GM11168 (cell line): ENCODE results near the gene PPP2R2C.

Experiments used
- in situ Hi-C: fragments of 300-500 bp; cut with MboI; formaldehyde crosslinking; loops from one replicate; pipeline ENCODE4 v1.12.0; 2022; ENCODE audit warnings: low sequenced_read_pairs; ENCODE audit not compliant: unreplicated experiment

PPP2R2C gene

DNA sequence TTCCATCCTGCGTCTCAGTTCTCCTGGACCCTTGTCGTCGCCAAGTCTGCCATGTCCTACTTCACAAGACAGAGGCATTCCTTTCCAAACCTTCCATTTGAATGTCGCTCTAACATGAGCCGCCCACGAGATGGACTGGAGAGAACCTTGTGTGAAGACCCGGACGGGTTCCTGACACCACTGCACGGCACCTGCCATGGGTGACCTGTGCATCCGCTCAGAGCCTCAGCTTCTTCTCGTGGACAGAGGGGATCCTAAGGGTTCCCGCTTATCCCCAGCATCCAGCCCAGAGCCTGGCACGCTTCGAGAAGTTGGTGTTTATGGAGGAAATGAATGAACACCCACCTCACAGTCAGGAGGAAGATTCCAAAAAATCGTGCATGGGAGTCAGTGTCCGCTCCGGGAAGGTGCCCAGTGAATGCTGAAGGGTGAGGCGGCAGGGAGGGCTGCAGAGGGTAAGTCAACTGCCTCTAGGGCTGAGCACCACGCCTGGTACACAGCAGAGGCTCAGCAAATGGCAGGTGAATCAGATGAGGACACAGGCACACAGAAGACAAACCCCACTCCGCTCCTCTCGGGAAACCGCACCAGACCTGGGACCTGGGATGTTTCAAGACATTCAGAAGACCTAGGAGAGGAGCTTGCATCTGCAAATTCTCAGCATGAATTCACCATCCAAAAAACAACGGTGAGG is 150.2 kb downstream of the PPP2R2C start:
- in situ Hi-C loops = no loop called here

DNA sequence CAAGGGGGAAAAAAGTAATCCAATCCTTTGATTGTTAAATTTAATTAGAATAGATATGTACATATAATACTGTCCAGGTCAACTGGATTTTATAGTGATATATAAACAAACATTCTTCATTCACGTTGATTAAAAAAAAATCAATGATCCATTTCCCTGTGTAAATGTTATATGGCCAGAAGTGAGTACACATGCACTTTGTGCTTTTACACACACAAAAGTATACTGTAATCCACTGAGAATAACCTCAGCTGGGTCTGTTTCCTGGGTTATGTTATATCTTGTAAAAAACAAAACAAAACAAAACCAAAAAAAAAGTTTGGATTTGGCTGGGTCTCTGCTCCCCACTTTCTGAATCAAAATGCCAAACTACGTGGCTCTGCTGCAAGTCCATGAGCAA is 151.1 kb downstream of the PPP2R2C start:
- in situ Hi-C loops = no loop called here

DNA sequence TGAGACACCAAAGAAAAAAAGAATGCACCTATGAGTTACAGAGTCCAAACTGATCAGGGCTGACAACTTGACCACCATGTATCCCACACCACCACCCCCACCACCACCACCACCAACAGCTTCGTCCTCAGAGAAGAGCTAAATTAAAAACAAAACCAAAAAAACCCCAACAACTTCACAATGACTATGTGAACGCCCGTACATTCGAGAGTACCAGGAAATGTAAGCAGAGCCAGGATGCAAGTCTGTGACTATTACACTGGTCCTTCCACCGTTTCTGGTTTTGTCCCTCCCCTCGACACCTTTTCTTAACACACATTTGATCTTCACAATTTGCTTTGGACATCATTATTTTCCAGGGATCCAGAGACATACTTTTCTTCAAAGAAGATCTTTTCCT is 151.8 kb downstream of the PPP2R2C start:
- in situ Hi-C loops = no loop called here

DNA sequence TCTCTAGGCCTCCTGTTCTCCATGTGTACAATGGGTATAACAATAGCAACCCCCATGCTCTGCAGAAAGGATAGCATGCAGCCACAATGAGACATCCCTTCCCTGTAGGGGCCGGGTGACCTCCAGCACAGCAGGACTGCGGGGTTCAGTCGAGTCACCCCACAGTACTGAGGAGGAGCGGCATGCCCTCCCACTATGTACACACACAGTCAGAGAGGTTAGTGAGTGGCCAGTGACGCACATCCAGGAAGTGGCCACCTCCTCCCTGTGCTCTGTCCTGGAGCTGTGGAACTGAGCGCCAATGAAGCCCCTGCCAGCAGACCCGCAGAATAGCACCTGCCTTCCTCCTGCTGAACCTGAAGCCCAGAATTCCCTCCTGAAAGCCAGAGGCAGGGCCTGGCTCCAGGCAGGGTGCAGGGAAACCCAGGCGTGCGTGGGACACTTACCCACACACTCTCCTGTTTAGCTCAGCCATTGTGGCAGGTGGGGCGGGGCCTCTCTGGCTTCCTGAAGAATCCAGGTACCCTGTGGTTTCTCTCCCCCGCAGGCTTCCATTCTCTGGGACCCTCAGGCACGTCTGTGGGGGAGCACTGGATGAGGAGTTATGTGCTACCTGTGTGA is 152.8 kb downstream of the PPP2R2C start:
- in situ Hi-C loops = no loop called here

DNA sequence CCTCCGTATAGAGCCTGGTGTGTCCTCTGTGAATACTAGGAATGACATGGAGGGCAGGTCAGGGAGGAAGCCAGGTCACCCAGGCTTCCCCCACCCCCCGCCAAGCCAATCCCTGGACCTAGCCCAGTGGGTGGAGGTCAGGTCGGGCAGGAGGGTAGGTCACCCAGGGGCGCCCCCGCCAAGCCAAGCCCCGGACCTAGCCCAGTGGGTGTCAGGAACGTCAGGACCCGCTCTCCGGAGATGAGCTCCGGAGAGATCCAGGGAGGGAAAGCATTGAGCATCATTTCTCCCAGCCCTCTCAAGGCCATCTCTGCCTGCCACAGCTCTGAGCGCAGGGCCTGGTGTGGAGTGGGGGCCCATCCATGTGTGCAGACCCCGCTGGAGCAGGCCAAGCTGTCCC is 154.2 kb downstream of the PPP2R2C start:
- in situ Hi-C loops = no loop called here

DNA sequence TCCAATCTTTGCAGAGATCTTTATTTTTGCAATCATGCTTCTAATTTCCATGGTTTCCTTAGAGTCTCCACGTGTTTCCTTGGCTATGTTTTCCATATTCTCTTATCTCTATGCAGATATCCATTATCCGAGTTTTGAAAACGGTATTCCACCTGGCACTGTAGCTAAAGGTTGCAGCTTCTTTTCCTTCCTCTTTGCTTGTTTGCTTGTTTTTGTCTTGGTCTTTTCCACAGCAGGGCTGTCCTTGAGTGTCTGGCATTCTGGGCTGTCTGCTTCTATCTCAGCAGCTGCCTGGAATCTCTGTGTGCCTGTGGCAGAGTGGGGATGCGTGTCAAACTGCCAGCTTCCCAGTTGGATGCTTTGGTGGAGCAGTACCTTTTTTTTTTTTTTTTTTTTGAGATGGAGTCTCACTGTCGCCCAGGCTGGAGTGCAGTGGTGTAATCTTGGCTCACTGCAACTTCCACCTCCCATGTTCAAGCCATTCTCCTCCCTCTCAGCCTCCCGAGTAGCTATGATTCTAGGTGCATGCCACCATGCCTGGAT is 155.9 kb downstream of the PPP2R2C start:
- in situ Hi-C loops = no loop called here

DNA sequence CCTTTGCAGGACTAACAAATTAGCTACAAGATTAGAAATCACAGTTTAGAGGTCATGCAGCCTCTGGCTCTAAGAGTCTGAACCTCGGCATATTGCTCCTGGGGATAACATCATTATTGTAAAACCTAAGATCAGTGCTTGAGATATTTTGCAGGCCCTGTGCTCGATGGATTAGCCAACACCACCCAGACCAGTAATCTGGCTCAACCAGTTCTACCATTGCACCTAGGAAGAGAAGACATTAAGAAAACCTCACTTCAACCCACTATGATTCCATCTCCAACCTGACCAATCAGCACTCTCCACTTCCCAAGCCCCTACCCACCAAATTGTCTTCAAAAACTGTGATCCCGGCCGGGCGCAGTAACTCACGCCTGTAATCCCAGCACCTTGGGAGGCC is 159.2 kb downstream of the PPP2R2C start:
- in situ Hi-C loops = no loop called here

DNA sequence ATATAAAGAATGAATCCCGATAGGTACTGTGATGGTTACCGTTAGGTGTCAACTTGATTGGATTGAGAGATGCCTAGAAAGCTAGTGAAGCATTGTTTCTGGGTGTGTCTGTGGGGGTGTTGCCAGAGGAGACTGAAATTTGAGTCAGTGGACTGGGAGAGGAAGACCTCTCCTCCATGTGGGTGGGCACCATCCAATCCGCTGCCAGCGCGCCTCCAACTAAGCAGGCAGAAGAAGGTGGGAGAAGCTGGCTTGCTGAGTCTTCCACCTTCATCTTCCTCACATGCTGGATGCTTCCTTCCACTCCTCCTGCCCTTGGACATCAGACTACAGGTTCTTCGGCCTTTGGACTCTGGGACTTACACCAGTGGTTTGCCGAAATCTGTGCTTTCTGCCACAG is 162.6 kb downstream of the PPP2R2C start:
- in situ Hi-C loops = no loop called here

DNA sequence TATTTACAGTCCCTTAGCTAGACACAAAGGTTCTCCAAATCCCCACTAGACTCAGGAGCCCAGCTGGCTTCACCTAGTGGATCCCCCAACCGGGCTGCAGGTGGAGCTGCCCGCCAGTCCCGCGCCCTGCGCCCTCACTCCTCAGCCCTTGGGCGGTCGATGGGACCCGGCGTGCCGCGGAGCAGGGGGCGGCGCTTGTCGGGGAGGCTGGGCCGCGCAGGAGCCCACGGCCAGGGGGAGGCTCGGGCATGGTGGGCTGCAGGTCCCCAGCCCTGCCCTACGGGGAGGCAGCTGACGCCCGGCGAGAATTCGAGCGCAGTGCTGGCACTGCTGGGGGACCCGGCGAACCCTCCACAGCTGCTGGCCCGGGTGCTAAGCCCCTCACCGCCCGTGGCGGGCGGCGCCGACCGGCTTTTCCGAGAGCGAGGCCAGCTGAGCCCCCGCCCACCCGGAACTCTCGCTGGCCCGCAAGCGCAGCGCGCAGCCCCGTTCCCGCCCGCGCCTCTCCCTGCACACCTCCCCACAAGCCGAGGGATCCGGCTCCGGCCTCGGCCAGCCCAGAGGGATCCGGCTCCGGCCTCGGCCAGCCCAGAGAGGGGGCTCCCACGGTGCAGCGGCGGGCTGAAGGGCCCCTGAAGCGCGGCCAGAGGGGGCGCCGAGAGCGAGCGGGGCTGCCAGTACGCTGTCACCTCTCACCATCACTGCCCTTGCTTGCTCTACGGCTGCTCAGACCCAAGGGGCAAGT is 163.3 kb downstream of the PPP2R2C start:
- in situ Hi-C loops = no loop called here

DNA sequence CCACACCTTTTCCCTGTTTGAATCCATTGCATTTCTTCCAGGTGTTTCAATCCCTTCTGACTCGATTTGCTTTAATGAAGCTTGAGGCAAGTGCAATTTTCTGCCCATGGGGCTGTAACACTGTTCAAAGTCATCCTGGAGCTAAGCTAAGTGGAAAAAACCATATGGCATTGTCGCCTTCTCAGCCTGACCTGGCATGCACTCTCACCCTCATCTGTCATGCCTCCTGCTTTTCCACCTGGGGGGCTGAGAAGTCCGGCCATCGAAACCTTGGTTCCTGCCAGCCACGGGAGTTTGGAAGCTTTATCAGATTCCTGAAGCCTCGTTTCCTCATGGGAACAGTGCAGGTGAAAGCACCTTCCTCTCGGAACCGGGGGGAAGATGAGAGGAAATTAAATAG is 164.5 kb downstream of the PPP2R2C start:
- in situ Hi-C loops = no loop called here

DNA sequence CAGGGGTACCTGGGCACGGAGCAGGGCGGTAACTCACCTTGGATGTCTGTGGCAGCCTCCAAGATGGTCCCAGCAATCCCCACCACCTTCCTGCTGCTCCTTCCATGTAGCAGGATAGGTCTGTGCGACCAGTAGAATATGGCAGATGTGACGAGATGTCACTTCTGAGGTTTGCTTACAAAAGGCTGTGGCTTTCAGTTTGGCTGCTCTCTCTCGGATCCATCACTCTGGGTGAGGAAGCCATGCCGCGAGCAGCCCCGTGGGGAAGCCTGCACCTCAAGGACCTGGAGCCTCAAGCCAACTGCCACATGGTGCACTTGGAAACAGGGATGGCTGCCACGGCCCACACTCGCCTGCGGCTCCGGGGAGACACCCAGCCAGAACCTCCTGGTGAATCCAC is 165.2 kb downstream of the PPP2R2C start:
- in situ Hi-C loops = no loop called here

DNA sequence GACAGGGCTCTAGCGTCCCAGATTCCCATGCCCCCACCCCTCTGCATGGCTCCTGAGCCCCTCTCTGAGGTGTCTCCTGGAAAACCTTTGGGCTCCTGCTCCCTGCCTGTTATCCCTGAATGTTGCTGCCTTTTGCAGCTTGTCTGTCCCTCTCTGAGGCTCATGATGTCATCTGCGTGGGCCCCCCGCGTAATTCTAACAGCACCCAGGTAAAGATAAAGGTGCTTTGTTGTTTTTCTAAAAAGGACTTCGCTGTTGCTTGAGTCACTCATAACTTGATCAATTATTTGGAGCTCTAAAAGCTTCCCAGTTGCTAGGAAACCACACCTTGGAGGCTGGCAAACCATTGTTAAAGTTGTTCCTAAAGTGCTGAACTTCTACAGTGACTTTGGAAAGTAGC is 166.1 kb downstream of the PPP2R2C start:
- in situ Hi-C loops = no loop called here

DNA sequence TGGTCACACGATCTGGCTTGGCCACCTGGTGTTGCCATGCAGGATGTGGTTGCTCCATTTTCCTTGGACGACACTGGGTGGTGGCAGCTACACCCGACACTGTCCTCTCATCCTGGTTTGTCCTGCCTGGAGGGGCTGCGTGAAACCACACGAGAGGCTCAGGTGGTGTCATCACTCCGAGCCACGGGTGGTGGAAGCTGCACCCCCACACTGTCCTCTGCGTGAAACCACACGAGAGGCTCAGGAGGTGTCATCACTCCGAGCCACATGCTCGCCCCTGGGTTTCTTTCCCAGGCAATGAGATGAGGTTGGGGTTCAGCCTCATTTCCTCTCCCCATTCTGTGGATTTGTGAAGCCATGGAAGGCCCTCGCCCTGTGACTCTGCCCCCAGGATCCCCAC is 168.5 kb downstream of the PPP2R2C start:
- in situ Hi-C loops = no loop called here

DNA sequence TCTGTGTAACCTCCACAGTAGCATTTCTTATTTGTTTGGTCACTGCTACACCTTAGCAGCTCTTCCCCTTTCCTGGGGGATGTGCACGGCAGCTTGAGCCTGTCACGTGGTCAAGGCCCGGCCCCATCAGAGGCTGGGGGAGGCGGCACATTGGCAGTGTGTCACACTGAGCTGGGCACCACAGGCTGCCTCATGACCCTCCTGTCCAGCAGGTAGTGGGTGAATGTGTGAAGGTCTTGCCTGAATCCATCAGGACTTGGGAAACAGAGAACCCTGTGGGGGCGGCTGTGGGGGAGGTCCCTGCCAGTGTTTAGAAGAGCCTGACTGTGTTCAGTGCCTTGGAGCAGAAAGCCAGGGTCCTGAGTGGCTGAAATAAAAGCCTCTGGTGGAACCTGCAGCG is 169.5 kb downstream of the PPP2R2C start:
- in situ Hi-C loops = no loop called here

DNA sequence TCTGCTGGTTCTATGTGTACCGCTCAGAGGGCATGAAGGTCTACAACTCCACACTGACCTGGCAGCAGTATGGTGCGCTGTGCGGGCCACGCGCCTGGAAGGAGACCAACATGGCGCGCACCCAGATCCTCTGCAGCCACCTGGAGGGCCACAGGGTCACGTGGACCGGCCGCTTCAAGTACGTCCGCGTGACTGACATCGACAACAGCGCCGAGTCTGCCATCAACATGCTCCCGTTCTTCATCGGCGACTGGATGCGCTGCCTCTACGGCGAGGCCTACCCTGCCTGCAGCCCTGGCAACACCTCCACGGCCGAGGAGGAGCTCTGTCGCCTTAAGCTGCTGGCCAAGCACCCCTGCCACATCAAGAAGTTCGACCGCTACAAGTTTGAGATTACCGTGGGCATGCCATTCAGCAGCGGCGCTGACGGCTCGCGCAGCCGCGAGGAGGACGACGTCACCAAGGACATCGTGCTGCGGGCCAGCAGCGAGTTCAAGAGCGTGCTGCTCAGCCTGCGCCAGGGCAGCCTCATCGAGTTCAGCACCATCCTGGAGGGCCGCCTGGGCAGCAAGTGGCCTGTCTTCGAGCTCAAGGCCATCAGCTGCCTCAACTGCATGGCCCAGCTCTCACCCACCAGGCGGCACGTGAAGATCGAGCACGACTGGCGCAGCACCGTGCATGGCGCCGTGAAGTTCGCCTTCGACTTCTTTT is 170.5 kb downstream of the PPP2R2C start:
- in situ Hi-C loops = no loop called here

DNA sequence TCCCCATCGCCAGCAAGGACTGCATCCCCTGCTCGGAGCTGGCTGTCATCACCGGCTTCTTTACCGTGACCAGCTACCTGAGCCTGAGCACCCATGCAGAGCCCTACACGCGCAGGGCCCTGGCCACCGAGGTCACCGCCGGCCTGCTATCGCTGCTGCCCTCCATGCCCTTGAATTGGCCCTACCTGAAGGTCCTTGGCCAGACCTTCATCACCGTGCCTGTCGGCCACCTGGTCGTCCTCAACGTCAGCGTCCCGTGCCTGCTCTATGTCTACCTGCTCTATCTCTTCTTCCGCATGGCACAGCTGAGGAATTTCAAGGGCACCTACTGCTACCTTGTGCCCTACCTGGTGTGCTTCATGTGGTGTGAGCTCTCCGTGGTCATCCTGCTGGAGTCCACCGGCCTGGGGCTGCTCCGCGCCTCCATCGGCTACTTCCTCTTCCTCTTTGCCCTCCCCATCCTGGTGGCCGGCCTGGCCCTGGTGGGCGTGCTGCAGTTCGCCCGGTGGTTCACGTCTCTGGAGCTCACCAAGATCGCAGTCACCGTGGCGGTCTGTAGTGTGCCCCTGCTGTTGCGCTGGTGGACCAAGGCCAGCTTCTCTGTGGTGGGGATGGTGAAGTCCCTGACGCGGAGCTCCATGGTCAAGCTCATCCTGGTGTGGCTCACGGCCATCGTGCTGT is 171.2 kb downstream of the PPP2R2C start:
- in situ Hi-C loops = no loop called here

DNA sequence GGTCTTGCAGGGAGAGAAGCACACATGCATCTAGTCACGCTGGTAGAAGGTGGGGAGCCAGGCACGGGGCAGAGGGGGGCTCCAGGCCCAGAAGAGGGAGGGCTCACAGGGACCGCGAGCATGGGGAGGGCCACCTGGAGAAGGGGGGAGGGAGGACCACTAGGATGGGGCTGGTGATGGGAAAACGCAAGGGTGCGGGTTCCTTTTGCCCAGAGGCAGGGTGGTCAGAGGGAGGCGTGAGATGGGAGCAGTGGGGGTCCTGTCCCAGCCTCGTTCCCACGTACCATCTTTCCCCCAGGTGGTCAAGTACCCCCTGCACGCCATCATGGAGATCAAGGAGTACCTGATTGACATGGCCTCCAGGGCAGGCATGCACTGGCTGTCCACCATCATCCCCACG is 172.1 kb downstream of the PPP2R2C start:
- in situ Hi-C loops = no loop called here

DNA sequence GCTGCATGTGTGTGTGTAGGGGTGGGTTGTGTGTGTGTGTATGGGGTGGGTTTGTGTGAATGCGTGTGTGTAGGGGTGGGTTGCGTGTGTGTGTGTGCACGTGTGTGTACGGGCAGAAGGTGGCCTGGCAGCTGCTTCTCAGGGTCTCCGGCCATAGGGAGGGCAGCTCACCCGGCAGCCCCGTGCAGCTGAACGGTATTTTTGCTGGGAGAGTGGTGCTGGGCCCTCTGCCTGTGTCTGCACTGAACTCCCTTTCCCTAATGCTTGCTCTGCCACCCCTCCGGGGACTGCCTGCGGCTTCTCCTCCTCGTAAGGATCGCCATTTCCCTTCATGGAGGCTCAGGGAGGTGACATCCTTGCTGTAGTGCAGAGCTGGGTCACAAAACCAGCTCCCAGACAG is 172.5 kb downstream of the PPP2R2C start:
- in situ Hi-C loops = no loop called here

DNA sequence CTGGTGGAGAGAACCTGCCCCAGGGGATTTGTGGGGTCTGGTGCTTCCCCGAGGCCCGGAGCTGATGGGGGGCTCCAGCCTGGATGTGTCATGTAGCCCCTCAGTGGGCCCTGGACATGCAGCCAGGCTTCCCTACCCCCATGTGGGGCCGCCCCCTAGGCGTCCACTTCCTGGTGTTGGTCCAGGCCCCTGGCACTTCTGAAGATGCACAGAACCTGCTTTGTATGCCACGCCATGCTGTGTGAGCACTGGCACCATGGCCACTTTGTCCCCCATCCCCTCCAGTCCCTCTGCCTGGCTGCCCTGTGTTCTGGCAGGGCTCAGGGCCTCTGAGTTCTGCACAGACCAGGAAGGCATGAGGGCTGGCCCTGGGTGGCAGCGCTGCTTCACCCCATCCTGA is 173.6 kb downstream of the PPP2R2C start:
- in situ Hi-C loops = no loop called here

DNA sequence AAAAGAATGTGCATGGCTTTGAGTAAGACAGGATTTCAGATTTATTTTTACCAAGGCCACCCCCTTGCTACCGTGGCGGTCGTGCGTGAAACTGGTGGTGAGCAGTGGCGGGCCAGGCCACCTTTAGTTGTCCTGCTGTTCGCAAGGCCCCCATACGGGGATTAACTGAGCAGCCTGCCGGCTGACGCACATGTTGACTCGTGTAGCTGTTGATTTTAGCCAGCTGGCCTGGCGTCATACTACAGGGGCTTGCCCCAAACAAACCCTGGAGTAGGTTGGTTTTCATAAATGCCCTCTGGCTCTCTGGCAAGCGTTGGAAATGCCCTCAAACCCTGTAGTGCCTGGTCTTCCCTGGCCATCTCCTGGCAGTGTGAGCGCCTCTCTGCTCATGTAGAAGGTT is 174.4 kb downstream of the PPP2R2C start:
- in situ Hi-C loops = no loop called here
